ENCODE data around the gene RNF208. TPM values are rescaled to one million over a fixed set of nuclear protein-coding genes. Genes with fewer than 3 reads are reported as not detected.

The RNF208 gene
- total RNA-seq, 2 experiments from 2014 or later, result 8.0 to 10.4 TPM

- DNase-seq (no peak), ATAC-seq (peak; percentile 12)
- Mint-ChIP-seq H3K27ac (peak overlapping the region; percentile 91), H3K36me3 (ENCODE audit: low read depth) (peaks cover 6% of the 10 kb centered on the region), H3K4me3 (peak overlapping the region; percentile 91), H3K4me1 (ENCODE audit: low read depth) (peaks cover 32% of the 10 kb centered on the region), H3K9me3 (no peaks in the 10 kb centered on the region), H3K27me3 (no peaks in the 10 kb centered on the region)
- CTCF ChIA-PET, result interaction anchor here (1.3 to 2.2 kb wide), 8 partner anchors 11 to 56 kb away, joined by 3 to 11 read pairs (median 6); partner anchors contain the start of gene RNF224
- POLR2A ChIA-PET, result interaction anchor here (0.6 to 4.0 kb wide), 12 partner anchors 11 to 312 kb away, joined by 3 to 28 read pairs (median 4); partner anchors contain the start of gene TMEM203
- intact Hi-C loops (cut with micrococcal nuclease), result no loop called here
- TF ChIP-seq, protein P1, sequence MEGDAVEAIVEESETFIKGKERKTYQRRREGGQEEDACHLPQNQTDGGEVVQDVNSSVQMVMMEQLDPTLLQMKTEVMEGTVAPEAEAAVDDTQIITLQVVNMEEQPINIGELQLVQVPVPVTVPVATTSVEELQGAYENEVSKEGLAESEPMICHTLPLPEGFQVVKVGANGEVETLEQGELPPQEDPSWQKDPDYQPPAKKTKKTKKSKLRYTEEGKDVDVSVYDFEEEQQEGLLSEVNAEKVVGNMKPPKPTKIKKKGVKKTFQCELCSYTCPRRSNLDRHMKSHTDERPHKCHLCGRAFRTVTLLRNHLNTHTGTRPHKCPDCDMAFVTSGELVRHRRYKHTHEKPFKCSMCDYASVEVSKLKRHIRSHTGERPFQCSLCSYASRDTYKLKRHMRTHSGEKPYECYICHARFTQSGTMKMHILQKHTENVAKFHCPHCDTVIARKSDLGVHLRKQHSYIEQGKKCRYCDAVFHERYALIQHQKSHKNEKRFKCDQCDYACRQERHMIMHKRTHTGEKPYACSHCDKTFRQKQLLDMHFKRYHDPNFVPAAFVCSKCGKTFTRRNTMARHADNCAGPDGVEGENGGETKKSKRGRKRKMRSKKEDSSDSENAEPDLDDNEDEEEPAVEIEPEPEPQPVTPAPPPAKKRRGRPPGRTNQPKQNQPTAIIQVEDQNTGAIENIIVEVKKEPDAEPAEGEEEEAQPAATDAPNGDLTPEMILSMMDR (IDR thresholded peaks at IDR 0.05), result no peak
Observed at GRCh38 chr9:137188086-137188489, 34.0 kb downstream of the RNF208 start.

DNA sequence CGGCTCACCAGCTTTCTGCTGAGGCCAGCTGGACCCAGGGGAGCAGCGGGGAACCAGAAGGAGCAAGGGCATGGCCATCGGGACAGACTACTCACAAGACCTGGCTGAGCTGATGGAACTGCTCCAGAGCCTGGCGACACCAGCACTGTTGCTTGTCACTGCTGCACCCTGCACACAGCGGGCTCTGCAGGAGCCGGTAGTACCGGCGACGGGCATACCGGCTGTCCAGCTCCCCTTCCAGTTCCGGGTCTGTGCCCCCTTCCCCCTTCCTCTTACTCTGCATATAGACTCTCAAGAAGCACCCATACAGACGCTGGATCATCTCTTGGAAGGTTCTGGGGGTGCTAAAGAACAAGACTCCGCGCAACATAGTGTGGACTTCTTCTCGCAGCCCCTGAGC lies 34.7 kb downstream of the RNF208 start:
- Mint-ChIP-seq H3K36me3 (ENCODE audit: low read depth) (peaks cover 6% of the 10 kb centered on the region), H3K27ac (peak overlapping the region; percentile 91), H3K9me3 (no peaks in the 10 kb centered on the region), H3K4me1 (ENCODE audit: low read depth) (peaks cover 32% of the 10 kb centered on the region), H3K27me3 (no peaks in the 10 kb centered on the region), H3K4me3 (peak overlapping the region; percentile 91)
- ChIA-PET CTCF (interaction anchor here (1.3 to 2.2 kb wide), 3 partner anchors 17 to 49 kb away, joined by 3 to 11 read pairs (median 6); no protein-coding TSS in a partner anchor), POLR2A (interaction anchor here (0.8 to 4.0 kb wide), 9 partner anchors 9 to 117 kb away, joined by 3 to 28 read pairs (median 3); partner anchors contain the start of gene TMEM203)
- intact Hi-C loops (cut with micrococcal nuclease), result no loop called here
- TF ChIP-seq, protein P1 (IDR thresholded peaks at IDR 0.05), result no peak
- ATAC-seq (no peak), DNase-seq (no peak)

- CTCF ChIA-PET, result interaction anchor here (1.1 to 1.6 kb wide), 2 partner anchors 10 to 50 kb away, joined by 4 to 6 read pairs; no protein-coding TSS in a partner anchor
- POLR2A ChIA-PET, result interaction anchor here (1.6 to 4.0 kb wide), 3 partner anchors 8 to 57 kb away, joined by 3 to 28 read pairs (median 16); no protein-coding TSS in a partner anchor
- Mint-ChIP-seq H3K4me1 (ENCODE audit: low read depth) (peaks cover 32% of the 10 kb centered on the region), H3K27me3 (no peaks in the 10 kb centered on the region), H3K9me3 (no peaks in the 10 kb centered on the region), H3K27ac (no peak overlapping the region), H3K36me3 (ENCODE audit: low read depth) (peaks cover 10% of the 10 kb centered on the region), H3K4me3 (peak overlapping the region; percentile 91)
- DNase-seq (no peak), ATAC-seq (no peak)
- TF ChIP-seq, protein P1 (IDR thresholded peaks at IDR 0.05), result no peak
- intact Hi-C loops (cut with micrococcal nuclease), result no loop called here
Observed at GRCh38 chr9:137186385-137186784, 35.7 kb downstream of the RNF208 start.

DNA sequence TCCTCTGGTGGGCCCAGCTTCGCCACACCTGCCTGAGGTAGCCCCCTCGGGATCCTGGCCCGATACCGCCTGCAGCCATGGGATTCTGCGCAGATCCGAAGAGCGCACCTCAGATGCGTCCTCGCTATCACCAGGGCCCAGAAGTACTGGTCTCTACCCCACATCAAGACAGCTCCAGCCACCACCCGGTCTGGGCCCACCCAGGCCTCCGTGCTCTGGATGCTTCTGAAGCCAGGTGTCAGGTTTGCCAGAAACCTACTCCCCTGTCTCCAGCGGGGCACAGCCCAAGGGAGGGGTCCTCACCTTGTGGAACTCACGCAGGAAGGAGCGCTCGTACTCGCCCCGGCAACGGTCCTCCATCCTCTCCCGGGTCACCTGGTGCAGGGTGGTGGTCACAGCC lies 36.1 kb downstream of the RNF208 start:
- ChIA-PET POLR2A (interaction anchor here (1.6 kb wide), 1 partner anchor 8 kb away, joined by 3 read pairs; no protein-coding TSS in a partner anchor), CTCF (interaction anchor here (1.1 kb wide), 1 partner anchor 9 kb away, joined by 4 read pairs; no protein-coding TSS in a partner anchor)
- DNase-seq (no peak), ATAC-seq (no peak)
- TF ChIP-seq, protein P1 (IDR thresholded peaks at IDR 0.05), result no peak
- H3K27ac Mint-ChIP-seq, result no peak overlapping the region
- no peak overlapping the region for H3K4me3 Mint-ChIP-seq
- no peaks in the 10 kb centered on the region for H3K27me3 Mint-ChIP-seq
- H3K4me1 Mint-ChIP-seq (ENCODE audit: low read depth), result peaks cover 32% of the 10 kb centered on the region
- peaks cover 10% of the 10 kb centered on the region for H3K36me3 Mint-ChIP-seq (ENCODE audit: low read depth)
- intact Hi-C loops (cut with micrococcal nuclease), result no loop called here
- no peaks in the 10 kb centered on the region for H3K9me3 Mint-ChIP-seq

DNA sequence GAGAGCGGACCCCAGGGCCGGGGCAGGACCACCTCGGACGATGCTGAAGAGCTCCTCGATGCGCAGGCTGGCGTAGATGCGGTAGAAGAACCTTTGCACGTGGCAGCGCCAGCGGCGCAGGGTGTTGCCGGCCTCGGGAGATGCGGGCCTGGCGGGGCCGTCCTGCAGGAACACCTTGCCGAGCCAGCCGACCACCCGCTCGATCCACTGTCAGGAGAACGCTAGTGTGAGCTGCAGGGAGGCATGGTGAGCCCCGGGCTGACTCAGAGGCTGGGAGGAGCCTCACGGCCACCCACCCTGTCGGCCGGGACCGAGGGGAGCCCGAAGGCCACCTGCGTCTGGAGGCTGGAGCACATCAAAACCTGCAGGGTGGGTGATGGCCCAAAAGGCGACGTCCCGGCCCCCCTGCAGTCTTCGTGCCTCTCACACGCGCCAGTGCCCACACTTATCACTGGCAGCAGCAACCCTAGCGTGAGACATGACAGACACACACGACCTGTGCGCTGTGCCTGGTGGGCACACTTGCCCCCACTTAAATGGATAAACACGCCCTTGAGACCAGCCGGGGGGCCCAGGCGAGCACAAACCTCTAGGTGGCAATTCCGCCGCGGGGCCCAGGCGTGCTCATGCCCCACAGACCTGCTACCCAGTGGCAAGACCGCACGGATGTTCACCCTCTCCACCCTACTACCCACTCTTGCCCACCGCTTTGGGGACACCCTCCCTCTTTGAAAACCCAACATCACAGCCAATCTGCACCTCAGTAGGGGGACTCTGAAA lies 37.0 kb downstream of the RNF208 start:
- Mint-ChIP-seq H3K4me3 (no peak overlapping the region), H3K4me1 (ENCODE audit: low read depth) (peaks cover 26% of the 10 kb centered on the region), H3K27me3 (no peaks in the 10 kb centered on the region), H3K36me3 (ENCODE audit: low read depth) (peaks cover 8% of the 10 kb centered on the region), H3K9me3 (no peaks in the 10 kb centered on the region), H3K27ac (no peak overlapping the region)
- TF ChIP-seq, protein P1 (IDR thresholded peaks at IDR 0.05), result no peak
- ChIA-PET POLR2A (interaction anchor here (1.0 kb wide), 1 partner anchor 10 kb away, joined by 3 read pairs; no protein-coding TSS in a partner anchor), CTCF (no interaction called here)
- intact Hi-C loops (cut with micrococcal nuclease), result no loop called here
- no peak for ATAC-seq
- DNase-seq, result no peak
